Measurements from ENCODE around the gene CHD9. TPM values are rescaled to one million over a fixed set of nuclear protein-coding genes. Genes with fewer than 3 reads are reported as not detected.

The CHD9 gene
- total RNA-seq, 4 donors from 2014 or later = 45.2 to 64.0 (median 49.5) TPM

DNA sequence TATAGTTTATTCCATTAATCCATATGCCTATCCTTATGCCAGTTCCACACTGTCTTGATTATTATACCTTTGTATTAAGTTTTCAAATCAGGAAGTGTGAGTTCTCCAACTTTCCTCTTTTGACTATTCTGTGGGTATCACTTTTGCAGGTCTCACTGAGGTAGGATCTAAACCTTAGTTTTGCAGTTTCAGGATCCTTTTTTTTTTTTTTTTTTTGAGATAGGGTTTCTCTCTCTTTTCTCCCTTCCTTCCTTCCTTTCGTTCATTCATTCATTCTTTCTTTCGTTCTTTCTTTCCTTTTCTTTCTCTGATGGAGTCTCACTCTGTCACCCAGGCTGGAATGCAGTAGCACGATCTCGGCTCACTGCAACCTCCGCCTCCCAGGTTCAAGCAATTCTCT lies 71.6 kb downstream of the CHD9 start:
- DNase-seq (ENCODE audit: extremely low spot score) = no peak
- Histone ChIP-seq H3K27me3 (no peaks in the 10 kb centered on the region), H3K9me3 (no peaks in the 10 kb centered on the region), H3K4me3 (no peak overlapping the region), H3K36me3 (no peaks in the 10 kb centered on the region), H3K27ac (replicated peaks in 1 of 4) (no peak overlapping the region), H3K4me1 (peaks cover 8 to 15% (median 10%) of the 10 kb centered on the region in 4 donors)
- TF ChIP-seq EP300 (IDR thresholded peaks at IDR 0.05) (no peak), POLR2AphosphoS5 (IDR thresholded peaks at IDR 0.05) (no peak), POLR2A (IDR thresholded peaks at IDR 0.05; ENCODE audit: low read depth) (no peak)
- TF ChIP-seq, protein P1, sequence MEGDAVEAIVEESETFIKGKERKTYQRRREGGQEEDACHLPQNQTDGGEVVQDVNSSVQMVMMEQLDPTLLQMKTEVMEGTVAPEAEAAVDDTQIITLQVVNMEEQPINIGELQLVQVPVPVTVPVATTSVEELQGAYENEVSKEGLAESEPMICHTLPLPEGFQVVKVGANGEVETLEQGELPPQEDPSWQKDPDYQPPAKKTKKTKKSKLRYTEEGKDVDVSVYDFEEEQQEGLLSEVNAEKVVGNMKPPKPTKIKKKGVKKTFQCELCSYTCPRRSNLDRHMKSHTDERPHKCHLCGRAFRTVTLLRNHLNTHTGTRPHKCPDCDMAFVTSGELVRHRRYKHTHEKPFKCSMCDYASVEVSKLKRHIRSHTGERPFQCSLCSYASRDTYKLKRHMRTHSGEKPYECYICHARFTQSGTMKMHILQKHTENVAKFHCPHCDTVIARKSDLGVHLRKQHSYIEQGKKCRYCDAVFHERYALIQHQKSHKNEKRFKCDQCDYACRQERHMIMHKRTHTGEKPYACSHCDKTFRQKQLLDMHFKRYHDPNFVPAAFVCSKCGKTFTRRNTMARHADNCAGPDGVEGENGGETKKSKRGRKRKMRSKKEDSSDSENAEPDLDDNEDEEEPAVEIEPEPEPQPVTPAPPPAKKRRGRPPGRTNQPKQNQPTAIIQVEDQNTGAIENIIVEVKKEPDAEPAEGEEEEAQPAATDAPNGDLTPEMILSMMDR (IDR thresholded peaks at IDR 0.05) = no peak
- WGBS = 97% methylated on average over 5 of the region's 5 CpGs
- intact Hi-C loops (cut with DNase I) = no loop called here

DNA sequence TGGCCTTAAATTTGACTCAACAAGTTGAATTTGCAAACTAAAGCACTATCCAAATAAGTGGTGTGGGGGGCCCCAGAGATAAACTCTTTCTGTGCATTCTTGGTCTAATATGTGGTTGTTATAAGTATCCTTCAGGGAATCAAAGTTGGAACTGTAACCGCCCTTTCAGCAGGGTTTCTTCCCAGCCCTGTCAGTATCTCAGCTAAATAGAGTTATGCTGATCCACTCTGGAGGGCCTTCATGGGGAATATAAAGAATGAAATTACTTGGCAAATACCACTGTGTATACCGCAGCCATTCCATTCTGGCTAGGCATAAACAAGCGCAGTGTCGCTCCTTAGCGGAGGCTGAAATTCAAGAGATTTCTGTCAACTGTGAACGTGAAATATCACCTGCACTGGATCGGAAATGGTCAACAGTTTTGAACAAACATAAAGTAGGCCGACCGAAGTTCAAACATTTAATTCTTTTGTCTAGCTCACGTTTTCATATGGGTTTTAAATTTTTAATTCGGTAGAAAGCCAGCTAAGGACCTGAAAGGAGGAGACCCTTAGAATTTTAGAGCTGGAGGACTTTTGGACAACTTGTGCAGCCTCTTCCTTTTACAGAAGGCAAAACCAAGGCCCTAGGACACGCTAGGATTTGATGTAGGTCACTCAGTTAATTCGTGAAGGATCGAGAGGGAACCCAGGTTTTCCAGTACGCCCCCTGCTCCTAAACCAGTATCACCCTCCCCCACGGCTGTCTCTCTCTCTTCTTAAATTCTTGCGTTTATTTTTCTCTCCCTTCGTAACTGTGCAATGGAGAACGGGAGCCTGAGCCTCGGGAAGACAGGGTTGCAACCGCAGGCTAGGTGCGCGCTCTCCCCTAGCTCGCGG lies 74.7 kb downstream of the CHD9 start:
- no peak for TF ChIP-seq POLR2AphosphoS5 (IDR thresholded peaks at IDR 0.05)
- no peak for TF ChIP-seq EP300 (IDR thresholded peaks at IDR 0.05)
- TF ChIP-seq POLR2A (IDR thresholded peaks at IDR 0.05; ENCODE audit: low read depth) = no peak
- TF ChIP-seq, protein P1 (IDR thresholded peaks at IDR 0.05) = no peak
- peak overlapping the region; percentile 93 to 97 (median 96) for H3K27ac ChIP-seq (replicated peaks in 1 of 4)
- no peak for DNase-seq (ENCODE audit: extremely low spot score)
- H3K36me3 ChIP-seq = no peaks in the 10 kb centered on the region
- H3K9me3 ChIP-seq = no peaks in the 10 kb centered on the region
- no peaks in the 10 kb centered on the region for H3K27me3 ChIP-seq
- H3K4me3 ChIP-seq = peak overlapping the region; percentile 83 to 91 (median 90)
- WGBS = 38% methylated on average over 18 of the region's 25 CpGs
- peaks cover 16 to 40% (median 34%) of the 10 kb centered on the region in 4 donors for H3K4me1 ChIP-seq
- intact Hi-C loops (cut with DNase I) = loop anchor here (2.0 to 5.0 kb wide), 3 partner anchors 31 to 78 kb away; partner anchors contain the start of gene CHD9

DNA sequence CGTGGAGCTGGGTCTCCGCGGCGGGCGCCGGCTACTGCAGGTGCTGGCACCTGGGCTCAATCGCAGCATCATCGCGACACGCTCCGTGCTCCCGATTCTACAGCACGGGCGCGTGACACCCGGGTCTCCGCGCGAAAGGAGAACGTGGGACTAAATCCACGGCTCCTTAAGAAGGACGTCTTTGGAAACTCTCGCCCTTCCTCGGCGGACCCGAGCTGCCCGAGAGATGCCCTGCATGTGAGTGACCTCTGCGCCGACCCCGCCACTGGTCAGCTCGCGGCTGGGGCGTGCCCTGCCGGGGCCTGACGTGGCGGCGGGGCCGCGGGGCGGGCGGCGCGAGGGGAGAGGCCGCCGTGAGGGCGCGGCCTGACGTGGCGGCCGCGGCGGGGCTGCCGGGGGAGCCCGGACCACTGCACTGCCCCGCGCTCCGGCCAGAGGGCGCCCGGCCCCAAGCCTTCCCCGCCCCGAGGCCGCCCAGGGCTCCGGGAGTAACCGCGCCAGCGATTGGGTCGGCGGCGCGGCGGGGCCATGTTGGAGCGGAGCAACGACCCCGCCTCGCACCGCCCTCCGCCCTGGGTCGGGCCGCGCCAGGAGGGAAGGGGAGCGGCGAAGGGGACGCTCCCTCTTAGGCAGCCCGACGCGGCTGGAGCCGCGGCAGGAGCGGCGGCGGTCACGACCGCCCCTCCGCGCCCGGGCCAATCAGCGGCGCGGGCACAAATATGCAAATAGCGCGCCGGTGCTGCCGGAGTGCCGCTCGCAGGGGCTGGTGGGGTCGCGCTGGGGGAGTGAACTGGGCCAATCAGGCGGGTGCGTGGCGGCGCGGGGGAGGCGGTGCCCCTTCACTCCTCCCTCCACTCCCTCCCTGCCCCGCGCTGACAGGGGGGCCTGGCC lies 75.6 kb downstream of the CHD9 start:
- Histone ChIP-seq H3K27ac (replicated peaks in 1 of 4) (peak overlapping the region; percentile 93 to 97 (median 96)), H3K4me3 (peak overlapping the region; percentile 83 to 91 (median 90)), H3K9me3 (no peaks in the 10 kb centered on the region), H3K27me3 (no peaks in the 10 kb centered on the region), H3K36me3 (no peaks in the 10 kb centered on the region), H3K4me1 (peaks cover 22 to 49% (median 43%) of the 10 kb centered on the region in 4 donors)
- intact Hi-C loops (cut with DNase I) = loop anchor here (2.0 to 5.0 kb wide), 3 partner anchors 32 to 77 kb away; partner anchors contain the start of gene CHD9
- TF ChIP-seq POLR2A (IDR thresholded peaks at IDR 0.05; ENCODE audit: low read depth) (peak; percentile 28), EP300 (IDR thresholded peaks at IDR 0.05) (no peak), POLR2AphosphoS5 (IDR thresholded peaks at IDR 0.05) (peak; percentile 71 to 78)
- TF ChIP-seq, protein P1 (IDR thresholded peaks at IDR 0.05) = peak; percentile 70 to 88 (median 80)
- under 1% methylated on average over 24 of the region's 115 CpGs for WGBS
- peak; percentile 99 for DNase-seq (ENCODE audit: extremely low spot score)

DNA sequence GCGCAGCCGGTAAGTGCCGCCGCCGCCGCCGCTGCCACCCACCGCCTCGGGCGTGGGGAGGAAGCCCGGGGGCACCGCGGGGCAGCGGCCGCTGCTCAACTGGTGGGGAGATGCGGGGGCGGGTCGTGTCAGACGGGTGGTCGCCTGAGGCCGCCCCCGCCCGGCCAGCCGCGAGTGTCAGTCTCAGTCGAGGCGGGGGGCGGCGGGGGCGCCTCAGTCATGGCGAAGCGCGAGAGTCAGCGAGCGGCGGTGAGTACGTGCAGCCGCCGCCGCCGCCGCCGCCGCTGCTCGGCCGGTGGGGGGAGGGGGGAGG lies 76.2 kb downstream of the CHD9 start:
- TF ChIP-seq, protein P1 (IDR thresholded peaks at IDR 0.05) = no peak
- no peak for TF ChIP-seq POLR2A (IDR thresholded peaks at IDR 0.05; ENCODE audit: low read depth)
- TF ChIP-seq EP300 (IDR thresholded peaks at IDR 0.05) = no peak
- H3K27ac ChIP-seq (replicated peaks in 1 of 4) = peak overlapping the region; percentile 93 to 97 (median 96)
- DNase-seq (ENCODE audit: extremely low spot score) = no peak
- H3K9me3 ChIP-seq = no peaks in the 10 kb centered on the region
- peak overlapping the region; percentile 83 to 91 (median 90) for H3K4me3 ChIP-seq
- no peaks in the 10 kb centered on the region for H3K36me3 ChIP-seq
- no peaks in the 10 kb centered on the region for H3K27me3 ChIP-seq
- peaks cover 22 to 50% (median 44%) of the 10 kb centered on the region in 4 donors for H3K4me1 ChIP-seq
- intact Hi-C loops (cut with DNase I) = loop anchor here (2.0 to 5.0 kb wide), 3 partner anchors 32 to 76 kb away; partner anchors contain the start of gene CHD9
- WGBS = 0% methylated on average over 9 of the region's 46 CpGs
